Measurements from ENCODE around the gene PPP2R2B.

DNA sequence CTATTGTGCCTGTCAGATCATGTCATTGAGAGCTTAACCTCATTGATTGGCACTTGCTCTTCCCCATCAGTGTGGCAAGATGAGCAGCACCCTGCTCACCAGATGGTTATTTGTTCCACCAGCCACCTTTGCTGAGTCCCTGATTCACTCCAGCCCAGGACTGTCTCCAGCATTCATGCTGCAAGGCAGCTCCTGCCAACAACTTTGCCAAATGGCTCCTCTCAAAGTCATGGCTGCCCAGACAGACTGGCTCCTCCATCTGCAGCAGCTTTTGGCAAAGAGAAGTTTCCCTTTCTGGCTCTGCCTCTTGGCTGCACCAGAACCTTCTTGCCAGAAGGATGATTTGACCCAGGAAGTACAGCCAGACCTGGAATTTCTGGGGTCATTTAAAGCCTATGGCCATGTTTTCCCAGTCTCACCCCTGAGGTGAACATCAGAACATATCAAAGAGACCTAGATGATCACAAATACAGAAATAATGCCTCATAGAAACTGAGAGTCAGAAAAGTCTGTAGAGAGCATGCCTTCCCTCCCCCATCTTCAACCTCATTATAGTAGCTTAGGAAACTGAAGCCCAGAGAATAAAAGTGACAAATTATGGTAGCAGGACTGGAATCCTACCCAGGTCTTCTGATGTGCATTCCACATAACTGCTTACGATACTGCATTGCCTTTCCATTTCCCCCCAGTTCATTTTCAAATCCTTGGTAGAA lies 10.4 kb downstream of the PPP2R2B start:
- TF ChIP-seq, protein P1, sequence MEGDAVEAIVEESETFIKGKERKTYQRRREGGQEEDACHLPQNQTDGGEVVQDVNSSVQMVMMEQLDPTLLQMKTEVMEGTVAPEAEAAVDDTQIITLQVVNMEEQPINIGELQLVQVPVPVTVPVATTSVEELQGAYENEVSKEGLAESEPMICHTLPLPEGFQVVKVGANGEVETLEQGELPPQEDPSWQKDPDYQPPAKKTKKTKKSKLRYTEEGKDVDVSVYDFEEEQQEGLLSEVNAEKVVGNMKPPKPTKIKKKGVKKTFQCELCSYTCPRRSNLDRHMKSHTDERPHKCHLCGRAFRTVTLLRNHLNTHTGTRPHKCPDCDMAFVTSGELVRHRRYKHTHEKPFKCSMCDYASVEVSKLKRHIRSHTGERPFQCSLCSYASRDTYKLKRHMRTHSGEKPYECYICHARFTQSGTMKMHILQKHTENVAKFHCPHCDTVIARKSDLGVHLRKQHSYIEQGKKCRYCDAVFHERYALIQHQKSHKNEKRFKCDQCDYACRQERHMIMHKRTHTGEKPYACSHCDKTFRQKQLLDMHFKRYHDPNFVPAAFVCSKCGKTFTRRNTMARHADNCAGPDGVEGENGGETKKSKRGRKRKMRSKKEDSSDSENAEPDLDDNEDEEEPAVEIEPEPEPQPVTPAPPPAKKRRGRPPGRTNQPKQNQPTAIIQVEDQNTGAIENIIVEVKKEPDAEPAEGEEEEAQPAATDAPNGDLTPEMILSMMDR (IDR thresholded peaks at IDR 0.05), result no peak
- no peak for TF ChIP-seq POLR2A (IDR thresholded peaks at IDR 0.05)
